Large intestine (tissue), 3 donors: ENCODE results near the gene UROC1. TPM values are rescaled to one million over a fixed set of nuclear protein-coding genes. Genes with fewer than 3 reads are reported as not detected.
A peak's percentile ranks its signal among the peaks of the same experiment; 100 is the strongest.

ENCODE experiments used
- DNase-seq, 2 donors: peaks; one replicate each; pipeline versions ENCODE4 v3.0.0 to v3.0.0-alpha.2; 2013
- H3K27ac ChIP-seq: one replicate; pipeline ENCODE4 v1.5.1; 2013; ENCODE audit warnings: low read length
- H3K27me3 ChIP-seq: 2 replicates; pipeline ENCODE4 v1.6.1; 2013; ENCODE audit warnings: low read length; ENCODE audit not compliant: control insufficient read depth, insufficient read depth
- H3K36me3 ChIP-seq: 2 replicates; pipeline ENCODE4 v1.6.1; 2013; ENCODE audit warnings: low read length; ENCODE audit not compliant: control insufficient read depth, insufficient read depth
- H3K4me1 ChIP-seq: one replicate; pipeline ENCODE4 v1.6.1; 2013; ENCODE audit warnings: low read length; ENCODE audit not compliant: control insufficient read depth, insufficient read depth
- H3K4me3 ChIP-seq: one replicate; pipeline ENCODE4 v1.5.1; 2013; ENCODE audit warnings: low read length
- H3K9me3 ChIP-seq: one replicate; pipeline ENCODE4 v1.6.1; 2013; ENCODE audit warnings: mild to moderate bottlenecking, low read depth, low read length, moderate library complexity; ENCODE audit not compliant: control insufficient read depth
- WGBS: methylation state at CpG from one replicate; pipeline ENCODE4 v1.1.5; 2013; ENCODE audit warnings: low lambda C conversion rate; ENCODE audit not compliant: insufficient coverage; 5-methylcytosine and 5-hydroxymethylcytosine counted together
- polyA plus RNA-seq: library from polyadenylated mRNA; unstranded; fragments of 120-200 nt; gene quantifications from one replicate; pipeline ENCODE4 v1.2.1, GENCODE V29; 2013

Gene UROC1
- polyA plus RNA-seq, 1 donor = 0.06 TPM

- WGBS = no CpG with 5 or more reads among the region's 1 CpG
- no peak for DNase-seq
Observed at GRCh38 chr3:126502656-126503055, 14.9 kb downstream of the UROC1 start.

GRCh38 chr3:126501736-126502135, 15.8 kb downstream of the UROC1 start:
- 100% methylated on average over 1 of the region's 7 CpGs for WGBS

More at GRCh38 chr3:126502656-126503055, 14.9 kb downstream of the UROC1 start:
- H3K4me3 ChIP-seq = no peak overlapping the region
- H3K27me3 ChIP-seq = no peaks in the 10 kb centered on the region
- no peak overlapping the region for H3K27ac ChIP-seq
- no peaks in the 10 kb centered on the region for H3K36me3 ChIP-seq
- no peaks in the 10 kb centered on the region for H3K4me1 ChIP-seq
- H3K9me3 ChIP-seq = no peaks in the 10 kb centered on the region

GRCh38 chr3:126501054-126501453, 16.5 kb downstream of the UROC1 start:
- Histone ChIP-seq H3K9me3 (no peaks in the 10 kb centered on the region), H3K4me3 (no peak overlapping the region), H3K36me3 (no peaks in the 10 kb centered on the region), H3K27ac (no peak overlapping the region), H3K27me3 (no peaks in the 10 kb centered on the region), H3K4me1 (no peaks in the 10 kb centered on the region)
- WGBS = no CpG with 5 or more reads among the region's 5 CpGs
- DNase-seq = no peak

More at GRCh38 chr3:126501736-126502135, 15.8 kb downstream of the UROC1 start:
- H3K9me3 ChIP-seq = no peaks in the 10 kb centered on the region
- H3K36me3 ChIP-seq = no peaks in the 10 kb centered on the region
- no peak for DNase-seq
- H3K4me1 ChIP-seq = no peaks in the 10 kb centered on the region
- no peak overlapping the region for H3K27ac ChIP-seq
- no peaks in the 10 kb centered on the region for H3K27me3 ChIP-seq
- H3K4me3 ChIP-seq = no peak overlapping the region

- Histone ChIP-seq H3K27ac (no peak overlapping the region), H3K27me3 (no peaks in the 10 kb centered on the region), H3K4me1 (no peaks in the 10 kb centered on the region), H3K36me3 (no peaks in the 10 kb centered on the region), H3K4me3 (no peak overlapping the region), H3K9me3 (no peaks in the 10 kb centered on the region)
- WGBS = no CpG with 5 or more reads among the region's 7 CpGs
- DNase-seq = no peak
Observed at GRCh38 chr3:126500016-126500415, 17.6 kb downstream of the UROC1 start.

- Histone ChIP-seq H3K9me3 (no peaks in the 10 kb centered on the region), H3K4me1 (no peaks in the 10 kb centered on the region), H3K27ac (no peak overlapping the region), H3K36me3 (no peaks in the 10 kb centered on the region), H3K27me3 (no peaks in the 10 kb centered on the region), H3K4me3 (no peak overlapping the region)
- no peak for DNase-seq
- no CpG with 5 or more reads among the region's 9 CpGs for WGBS
Observed at GRCh38 chr3:126499401-126499800, 18.2 kb downstream of the UROC1 start.

- Histone ChIP-seq H3K27me3 (no peaks in the 10 kb centered on the region), H3K9me3 (no peaks in the 10 kb centered on the region), H3K4me3 (no peak overlapping the region), H3K4me1 (no peaks in the 10 kb centered on the region), H3K27ac (no peak overlapping the region), H3K36me3 (no peaks in the 10 kb centered on the region)
- no CpG with 5 or more reads among the region's 10 CpGs for WGBS
- no peak for DNase-seq
Observed at GRCh38 chr3:126498929-126499328, 18.6 kb downstream of the UROC1 start.

GRCh38 chr3:126498461-126498860, 19.1 kb downstream of the UROC1 start:
- Histone ChIP-seq H3K4me1 (no peaks in the 10 kb centered on the region), H3K27ac (no peak overlapping the region), H3K4me3 (no peak overlapping the region), H3K36me3 (no peaks in the 10 kb centered on the region), H3K9me3 (no peaks in the 10 kb centered on the region), H3K27me3 (no peaks in the 10 kb centered on the region)
- no CpG with 5 or more reads among the region's 4 CpGs for WGBS
- DNase-seq = no peak

GRCh38 chr3:126497956-126498355, 19.6 kb downstream of the UROC1 start:
- Histone ChIP-seq H3K27me3 (no peaks in the 10 kb centered on the region), H3K9me3 (no peaks in the 10 kb centered on the region), H3K36me3 (no peaks in the 10 kb centered on the region), H3K4me1 (no peaks in the 10 kb centered on the region), H3K27ac (no peak overlapping the region), H3K4me3 (no peak overlapping the region)
- WGBS = no CpG with 5 or more reads among the region's 6 CpGs
- no peak for DNase-seq

- Histone ChIP-seq H3K9me3 (no peaks in the 10 kb centered on the region), H3K4me1 (no peaks in the 10 kb centered on the region), H3K27me3 (no peaks in the 10 kb centered on the region), H3K27ac (no peak overlapping the region), H3K36me3 (no peaks in the 10 kb centered on the region), H3K4me3 (no peak overlapping the region)
- peak in 1 of 2 donors; percentile 35 for DNase-seq
- WGBS = no CpG with 5 or more reads among the region's 21 CpGs
Observed at GRCh38 chr3:126496894-126497850, 20.4 kb downstream of the UROC1 start.

GRCh38 chr3:126495786-126496185, 21.8 kb downstream of the UROC1 start:
- Histone ChIP-seq H3K27ac (no peak overlapping the region), H3K36me3 (no peaks in the 10 kb centered on the region), H3K4me3 (no peak overlapping the region), H3K4me1 (no peaks in the 10 kb centered on the region), H3K27me3 (no peaks in the 10 kb centered on the region), H3K9me3 (no peaks in the 10 kb centered on the region)
- DNase-seq = no peak
- WGBS = no CpG with 5 or more reads among the region's 8 CpGs

- H3K4me1 ChIP-seq = no peaks in the 10 kb centered on the region
- H3K9me3 ChIP-seq = no peaks in the 10 kb centered on the region
- H3K36me3 ChIP-seq = no peaks in the 10 kb centered on the region
- no peak for DNase-seq
- H3K27ac ChIP-seq = no peak overlapping the region
- no CpG with 5 or more reads among the region's 6 CpGs for WGBS
- H3K27me3 ChIP-seq = no peaks in the 10 kb centered on the region
- no peak overlapping the region for H3K4me3 ChIP-seq
Observed at GRCh38 chr3:126494970-126495230, 22.7 kb downstream of the UROC1 start.
